HCT116 (cell line): ENCODE results near the gene CSNK1G1. TPM values are rescaled to one million over a fixed set of nuclear protein-coding genes. Genes with fewer than 3 reads are reported as not detected.

Source experiments
- ATAC-seq: fragments of 200-7000 bp; cut with Tn5 transposase; 2 replicates; pipeline ENCODE4 v1.9.1; 2020; ENCODE audit warnings: mild to moderate bottlenecking, moderate library complexity
- BruUV-seq: library from RNA; stranded (reverse); fragments of 400-500 nt; replicated peaks from 2 replicates; lab custom pipeline; 2021; lab: Mats Ljungman, UMichigan
- CTCF ChIA-PET: fragments of 300-600 bp; sonication (Branson Sonifier 250); formaldehyde crosslinking; loops from one replicate; lab custom pipeline; 2021; ENCODE audit warnings: antibody characterized with exemption; lab: Charles Lee
- POLR2A ChIA-PET: fragments of 300-600, 350-600 bp; sonication (Branson Sonifier 250); formaldehyde crosslinking; loops from one replicate; lab custom pipeline; 2021; ENCODE audit warnings: antibody characterized with exemption; lab: Charles Lee
- RAD21 ChIA-PET, 2 experiments: fragments of 300-600 bp; sonication (Branson Sonifier 250); formaldehyde crosslinking; loops; one replicate each; lab custom pipeline; 2023; ENCODE audit warnings: low total read pairs in 2 of 2; ENCODE audit not compliant: uncharacterized antibody in 2 of 2, unreplicated experiment in 2 of 2, low non-redundant PET in 1 of 2; lab: Charles Lee
- DNase-seq: peaks from one replicate; pipeline ENCODE4 v3.0.0-alpha.2; 2010; ENCODE audit warnings: low read depth, low spot score
- H2AFZ ChIP-seq: fragments of 200-600 bp; shearing (Covaris generic), sonication (generic); 2 replicates; pipeline ENCODE4 v1.6.1; 2017; ENCODE audit warnings: low read depth, mixed run types, mixed read lengths, antibody characterized with exemption, low read length; ENCODE audit not compliant: poor library complexity, severe bottlenecking
- H3K27ac ChIP-seq: 2 replicates; pipeline ENCODE4 v1.5.1; 2012; ENCODE audit warnings: low read depth, low read length
- H3K27me3 ChIP-seq: fragments of 200-600 bp; sonication (generic); 2 replicates; pipeline ENCODE4 v1.6.1; 2016; ENCODE audit warnings: mixed run types, low read length, mixed read lengths; ENCODE audit not compliant: insufficient read depth
- H3K36me3 ChIP-seq, 2 experiments: fragments of 200-500 bp in 1 of 2; fragments of 200-600 bp in 1 of 2; sonication (Bioruptor generic) in 1 of 2; sonication (generic) in 1 of 2; 2 replicates each; pipeline versions ENCODE4 v1.5.1 to v1.6.1; 2014 to 2016; ENCODE audit warnings: low read length in 2 of 2, inconsistent platforms in 1 of 2, mixed read lengths in 1 of 2, mixed run types in 1 of 2; ENCODE audit not compliant: insufficient read depth in 2 of 2, control insufficient read depth in 1 of 2
- H3K4me1 ChIP-seq, 2 experiments: fragments of 200-600 bp in 1 of 2; sonication (generic) in 1 of 2; 2 replicates each; pipeline versions ENCODE4 v1.5.1 to v1.6.1; 2012 to 2017; ENCODE audit warnings: low read length in 2 of 2, inconsistent platforms in 1 of 2, mild to moderate bottlenecking in 1 of 2, mixed read lengths in 1 of 2, mixed run types in 1 of 2, moderate library complexity in 1 of 2; ENCODE audit not compliant: insufficient read depth in 2 of 2, control insufficient read depth in 1 of 2
- H3K4me2 ChIP-seq: fragments of 200-600 bp; sonication (generic); 2 replicates; pipeline ENCODE4 v1.6.1; 2017; ENCODE audit warnings: mixed run types, low read length, mixed read lengths
- H3K4me3 ChIP-seq, 2 experiments: fragments of 200-600 bp in 1 of 2; sonication (generic) in 1 of 2; replicated peaks in 1 of 2; 2 replicates each; pipeline ENCODE4 v1.5.1; 2011 to 2016; ENCODE audit warnings: low read length in 2 of 2, control low read depth in 1 of 2, low read depth in 1 of 2, mild to moderate bottlenecking in 1 of 2, mixed read lengths in 1 of 2, mixed run types in 1 of 2
- H3K79me2 ChIP-seq: fragments of 200-600 bp; sonication (generic); 2 replicates; pipeline ENCODE4 v1.6.1; 2017; ENCODE audit warnings: mild to moderate bottlenecking, mixed run types, low read length, moderate library complexity, mixed read lengths; ENCODE audit not compliant: insufficient read depth
- H3K9ac ChIP-seq: fragments of 200-600 bp; sonication (generic); 2 replicates; pipeline ENCODE4 v1.6.1; 2016; ENCODE audit warnings: low read length, mixed read lengths
- H3K9me2 ChIP-seq: fragments of 200-600 bp; sonication (generic), shearing (Covaris generic); 2 replicates; pipeline ENCODE4 v1.6.1; 2017; ENCODE audit warnings: mixed run types, mild to moderate bottlenecking, moderate library complexity; ENCODE audit not compliant: insufficient read depth
- H3K9me3 ChIP-seq, 2 experiments: fragments of 200-500 bp in 1 of 2; fragments of 200-600 bp in 1 of 2; sonication (Bioruptor generic) in 1 of 2; sonication (generic) in 1 of 2; 2 replicates each; pipeline ENCODE4 v1.6.1; 2014 to 2017; ENCODE audit warnings: low read length in 2 of 2, mixed read lengths in 2 of 2, inconsistent platforms in 1 of 2, low read depth in 1 of 2, mild to moderate bottlenecking in 1 of 2, mixed run types in 1 of 2, moderate library complexity in 1 of 2; ENCODE audit not compliant: control insufficient read depth in 1 of 2, insufficient read depth in 1 of 2
- H4K20me1 ChIP-seq: fragments of 200-600 bp; sonication (generic), shearing (Covaris generic); 2 replicates; pipeline ENCODE4 v1.6.1; 2017; ENCODE audit warnings: mixed run types, mild to moderate bottlenecking, moderate library complexity; ENCODE audit not compliant: insufficient read depth
- JUND ChIP-seq: IDR thresholded peaks from 2 replicates; pipeline ENCODE4 v1.6.1; 2012
- RAD21 ChIP-seq: IDR thresholded peaks from 2 replicates; pipeline ENCODE4 v1.6.1; 2012; ENCODE audit warnings: low read depth, mild to moderate bottlenecking
- SIN3A ChIP-seq: IDR thresholded peaks from 2 replicates; pipeline ENCODE4 v1.6.1; 2012; ENCODE audit warnings: low read depth
- SP1 ChIP-seq: IDR thresholded peaks from 2 replicates; pipeline ENCODE4 v1.6.1; 2012; ENCODE audit warnings: low read depth
- intact Hi-C: fragments of 100-400 bp; cut with micrococcal nuclease; formaldehyde crosslinking; loops from 2 replicates; pipeline ENCODE4 v1.10.0; 2022
- total RNA-seq: library from RNA; stranded (reverse); gene quantifications from one replicate; pipeline ENCODE4 v1.2.1, GENCODE V29; 2021; ENCODE audit not compliant: unreplicated experiment
- TF ChIP-seq, protein P1 (sequence below): IDR thresholded peaks from 2 replicates; pipeline ENCODE4 v1.6.1; 2011; ENCODE audit warnings: mild to moderate bottlenecking, low read length, moderate library complexity; ENCODE audit not compliant: insufficient replicate concordance; ENCODE audit errors: extremely low read depth

CSNK1G1 gene
- total RNA-seq, 1 experiment from 2014 or later = 21.1 TPM

DNA sequence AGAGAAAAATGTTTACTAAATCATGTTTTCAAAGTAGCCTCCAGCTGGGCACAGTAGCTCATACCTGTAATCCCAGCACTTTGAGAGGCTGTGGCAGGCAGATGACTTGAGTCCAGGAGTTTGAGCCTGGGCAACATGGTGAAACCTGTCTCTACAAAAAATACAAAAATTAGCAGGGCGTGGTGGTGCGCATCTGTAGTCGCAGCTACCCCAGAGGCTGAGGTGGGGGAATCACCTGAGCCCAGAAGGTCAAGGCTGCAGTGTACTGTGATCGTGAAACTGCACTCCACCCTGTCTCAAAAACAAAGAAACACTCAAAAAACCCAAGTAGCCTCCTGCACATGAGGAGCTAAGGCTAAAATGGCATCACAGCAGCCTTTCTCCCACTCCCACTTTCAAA lies 191.5 kb downstream of the CSNK1G1 start (continued):
- TF ChIP-seq, protein P1, sequence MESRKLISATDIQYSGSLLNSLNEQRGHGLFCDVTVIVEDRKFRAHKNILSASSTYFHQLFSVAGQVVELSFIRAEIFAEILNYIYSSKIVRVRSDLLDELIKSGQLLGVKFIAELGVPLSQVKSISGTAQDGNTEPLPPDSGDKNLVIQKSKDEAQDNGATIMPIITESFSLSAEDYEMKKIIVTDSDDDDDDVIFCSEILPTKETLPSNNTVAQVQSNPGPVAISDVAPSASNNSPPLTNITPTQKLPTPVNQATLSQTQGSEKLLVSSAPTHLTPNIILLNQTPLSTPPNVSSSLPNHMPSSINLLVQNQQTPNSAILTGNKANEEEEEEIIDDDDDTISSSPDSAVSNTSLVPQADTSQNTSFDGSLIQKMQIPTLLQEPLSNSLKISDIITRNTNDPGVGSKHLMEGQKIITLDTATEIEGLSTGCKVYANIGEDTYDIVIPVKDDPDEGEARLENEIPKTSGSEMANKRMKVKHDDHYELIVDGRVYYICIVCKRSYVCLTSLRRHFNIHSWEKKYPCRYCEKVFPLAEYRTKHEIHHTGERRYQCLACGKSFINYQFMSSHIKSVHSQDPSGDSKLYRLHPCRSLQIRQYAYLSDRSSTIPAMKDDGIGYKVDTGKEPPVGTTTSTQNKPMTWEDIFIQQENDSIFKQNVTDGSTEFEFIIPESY = no peak
- TF ChIP-seq RAD21 = no peak
- TF ChIP-seq SP1 = no peak

GRCh38 chr15:64163659-64164362 lies 192.2 kb downstream of the CSNK1G1 start:
- DNase-seq (no peak), ATAC-seq (no peak)
- H4K20me1 ChIP-seq = no peaks in the 10 kb centered on the region; the same call in 1 of the 2 replicates
- peak overlapping the region; percentile 40 to 85 for H3K4me3 ChIP-seq
- no peaks in the 10 kb centered on the region for H3K9me3 ChIP-seq
- TF ChIP-seq JUND (no peak), SIN3A (peak; percentile 13; the same call in 1 of the 2 replicates)
- ChIA-PET CTCF (interaction anchor here (1.0 to 2.3 kb wide), 4 partner anchors 10 to 564 kb away, joined by 3 to 23 read pairs (median 9); no protein-coding TSS in a partner anchor), POLR2A (interaction anchor here (0.5 to 2.5 kb wide), 5 partner anchors 10 to 42 kb away, joined by 3 to 12 read pairs (median 3); partner anchors contain the start of gene SNX22), RAD21 (interaction anchor here (0.5 to 1.4 kb wide), 3 partner anchors 11 to 192 kb away, joined by 3 read pairs; partner anchors contain the start of gene CSNK1G1 (in 1 of the 2))
- intact Hi-C loops = loop anchor here (2.0 kb wide), 2 partner anchors 223 to 517 kb away; partner anchors contain the start of gene TRIP4
- no peaks in the 10 kb centered on the region for H3K27me3 ChIP-seq
- H3K79me2 ChIP-seq = peaks cover 37% of the 10 kb centered on the region
- H3K27ac ChIP-seq = peak overlapping the region; percentile 57
- H3K9me2 ChIP-seq = no peaks in the 10 kb centered on the region
- peak overlapping the region; percentile 73 for H3K4me2 ChIP-seq
- peak overlapping the region; percentile 51 for H3K9ac ChIP-seq
- peaks cover 4 to 14% of the 10 kb centered on the region in 2 experiments; a peak in 3 of 4 replicates for H3K4me1 ChIP-seq
- H2AFZ ChIP-seq = peak overlapping the region; percentile 56
- H3K36me3 ChIP-seq = peaks cover 14 to 19% of the 10 kb centered on the region in 2 experiments
- BruUV-seq = TSS peak; percentile 88
